GM21786 (cell line): Measurements from ENCODE around the gene MMP24.
"Not testable (repeated sequence)": the region's sequence is repeated elsewhere in the genome, so short reads cannot be mapped to it uniquely, and the experiment has no call there.

Experiments
- ATAC-seq: cut with Tn5 transposase; IDR thresholded peaks from one replicate; pipeline ENCODE4 v1.9.1; 2021; ENCODE audit not compliant: unreplicated experiment

The MMP24 gene

DNA sequence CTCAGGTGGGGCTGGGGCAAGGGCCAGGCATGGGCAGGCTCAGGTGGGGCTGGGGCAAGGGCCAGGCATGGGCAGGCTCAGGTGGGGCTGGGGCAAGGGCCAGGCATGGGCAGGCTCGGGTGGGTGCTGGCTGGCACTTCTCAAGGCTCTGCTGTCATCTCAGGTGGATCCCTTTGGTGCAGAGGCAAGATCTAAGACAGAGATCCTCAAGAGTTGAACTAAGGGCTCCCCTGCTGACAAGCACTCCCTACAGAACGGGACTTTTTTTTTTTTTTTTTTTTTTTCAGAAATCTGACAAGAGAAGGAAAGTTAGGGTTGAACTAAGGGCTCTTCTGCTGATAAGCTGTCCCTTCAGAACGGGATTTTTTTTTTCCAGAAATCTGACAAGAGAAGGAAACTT, 26.5 kb downstream of the MMP24 start:
- ATAC-seq: no peak

DNA sequence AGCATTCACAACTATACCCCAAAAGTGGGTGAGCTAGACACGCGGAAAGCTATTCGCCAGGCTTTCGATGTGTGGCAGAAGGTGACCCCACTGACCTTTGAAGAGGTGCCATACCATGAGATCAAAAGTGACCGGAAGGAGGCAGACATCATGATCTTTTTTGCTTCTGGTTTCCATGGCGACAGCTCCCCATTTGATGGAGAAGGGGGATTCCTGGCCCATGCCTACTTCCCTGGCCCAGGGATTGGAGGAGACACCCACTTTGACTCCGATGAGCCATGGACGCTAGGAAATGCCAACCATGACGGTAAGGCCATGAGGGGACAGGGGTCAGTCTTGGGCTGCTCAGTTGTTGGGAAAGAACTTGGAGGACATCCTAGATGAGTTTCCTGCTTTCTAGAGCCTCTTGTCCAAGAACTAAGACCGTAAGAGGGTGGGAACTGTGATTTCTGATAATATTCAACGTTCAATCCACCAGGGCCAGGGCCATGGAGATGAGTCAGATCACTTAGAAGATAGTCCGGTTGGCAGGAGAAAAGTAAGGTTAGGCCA, 28.0 kb downstream of the MMP24 start:
- ATAC-seq: no peak

DNA sequence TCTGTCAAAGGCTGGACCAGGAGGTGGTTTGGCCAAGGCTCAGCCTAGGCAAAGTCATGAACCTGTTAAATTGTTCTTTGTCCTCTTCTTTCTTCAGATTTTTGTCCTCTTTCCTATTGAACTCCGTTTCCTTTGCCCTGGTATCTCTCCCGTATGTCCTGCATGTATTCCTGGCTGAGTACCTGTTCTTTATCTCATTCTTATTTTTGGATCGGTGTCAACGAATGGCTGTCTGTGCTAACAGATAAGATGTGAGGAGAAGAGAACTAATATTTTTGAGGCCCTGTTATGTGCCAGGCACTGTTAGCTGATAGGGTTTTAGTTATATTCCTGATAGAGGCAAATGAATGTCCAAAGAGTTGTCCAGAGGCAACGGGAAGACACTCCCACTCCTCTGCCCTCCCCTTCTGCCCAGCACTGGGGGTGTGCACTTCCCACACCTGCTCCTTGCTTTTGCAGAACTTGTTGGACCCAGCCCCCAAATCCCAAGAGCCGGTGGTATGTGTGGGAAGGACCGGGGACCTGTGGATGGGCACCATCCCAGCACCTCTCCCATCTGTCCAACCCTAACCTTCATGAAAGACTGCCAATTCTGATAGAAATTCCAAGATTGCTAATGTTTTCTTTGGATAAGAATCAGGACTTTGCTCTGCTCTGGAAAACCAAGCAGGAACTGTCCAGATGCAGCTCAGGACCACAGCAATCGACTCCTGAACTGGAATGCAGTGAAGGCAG, 30.9 kb downstream of the MMP24 start:
- ATAC-seq: no peak

DNA sequence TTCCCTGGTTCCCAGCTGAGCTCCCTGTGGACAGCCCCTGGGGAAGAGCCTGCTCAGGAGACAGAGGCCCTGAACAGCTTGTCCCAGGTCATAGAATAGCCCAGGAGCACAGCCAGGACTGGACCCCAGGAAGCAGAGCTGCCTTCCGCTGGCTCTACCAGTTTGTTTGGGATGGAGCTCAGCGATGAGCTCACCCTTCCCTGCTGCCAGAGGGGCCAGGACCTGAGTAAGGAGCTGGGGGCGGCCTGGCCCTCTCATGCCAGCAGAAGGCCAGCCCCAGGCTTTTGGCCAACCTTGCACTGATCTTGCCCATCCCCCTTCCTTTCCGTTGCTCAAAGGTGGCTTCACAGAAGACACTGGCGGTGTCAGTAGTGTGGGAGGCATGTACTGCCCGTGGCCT, 33.9 kb downstream of the MMP24 start:
- no peak for ATAC-seq

DNA sequence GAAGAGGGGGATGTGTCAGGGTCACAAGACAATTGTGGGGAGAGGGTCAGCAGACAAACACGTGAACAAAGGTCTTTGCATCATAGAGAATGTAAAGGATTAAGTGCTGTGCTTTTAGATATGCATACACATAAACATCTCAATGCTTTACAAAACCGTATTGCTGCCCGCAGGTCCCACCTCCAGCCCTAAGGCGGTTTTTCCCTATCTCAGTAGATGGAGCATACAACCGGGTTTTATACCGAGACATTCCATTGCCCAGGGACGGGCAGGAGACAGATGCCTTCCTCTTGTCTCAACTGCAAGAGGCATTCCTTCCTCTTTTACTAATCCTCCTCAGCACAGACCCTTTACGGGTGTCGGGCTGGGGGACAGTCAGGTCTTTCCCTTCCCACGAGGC, 35.8 kb downstream of the MMP24 start:
- ATAC-seq: not testable (repeated sequence)

DNA sequence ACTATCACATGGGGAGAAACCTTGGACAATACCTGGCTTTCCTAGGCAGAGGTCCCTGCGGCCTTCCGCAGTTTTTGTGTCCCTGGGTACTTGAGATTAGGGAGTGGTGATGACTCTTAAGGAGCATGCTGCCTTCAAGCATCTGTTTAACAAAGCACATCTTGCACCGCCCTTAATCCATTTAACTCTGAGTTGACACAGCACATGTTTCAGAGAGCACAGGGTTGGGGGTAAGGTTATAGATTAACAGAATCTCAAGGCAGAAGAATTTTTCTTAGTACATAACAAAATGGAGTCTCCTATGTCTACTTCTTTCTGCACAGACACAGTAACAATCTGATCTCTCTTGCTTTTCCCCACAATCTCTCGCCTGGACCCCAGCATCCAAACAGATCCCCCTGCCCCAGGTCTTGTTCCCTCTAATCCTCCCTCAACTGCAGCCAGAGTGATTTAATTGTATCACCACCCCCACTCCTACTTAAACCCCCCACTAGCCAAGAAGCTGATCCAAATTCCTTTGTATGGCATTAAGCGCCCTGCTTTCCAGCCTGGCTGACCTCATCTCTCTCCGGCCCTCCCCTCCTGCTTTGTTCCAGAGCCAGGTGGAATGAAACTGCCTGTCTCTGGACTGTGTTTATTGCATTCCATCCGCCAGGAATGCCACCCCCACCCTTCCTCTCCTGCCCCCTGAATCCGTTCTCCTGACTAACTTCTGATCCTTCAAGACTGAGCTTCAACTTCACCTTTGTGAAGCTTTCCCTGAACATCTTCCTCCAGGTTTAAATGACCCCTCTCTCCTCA, 36.4 kb downstream of the MMP24 start:
- ATAC-seq: not testable (repeated sequence)

DNA sequence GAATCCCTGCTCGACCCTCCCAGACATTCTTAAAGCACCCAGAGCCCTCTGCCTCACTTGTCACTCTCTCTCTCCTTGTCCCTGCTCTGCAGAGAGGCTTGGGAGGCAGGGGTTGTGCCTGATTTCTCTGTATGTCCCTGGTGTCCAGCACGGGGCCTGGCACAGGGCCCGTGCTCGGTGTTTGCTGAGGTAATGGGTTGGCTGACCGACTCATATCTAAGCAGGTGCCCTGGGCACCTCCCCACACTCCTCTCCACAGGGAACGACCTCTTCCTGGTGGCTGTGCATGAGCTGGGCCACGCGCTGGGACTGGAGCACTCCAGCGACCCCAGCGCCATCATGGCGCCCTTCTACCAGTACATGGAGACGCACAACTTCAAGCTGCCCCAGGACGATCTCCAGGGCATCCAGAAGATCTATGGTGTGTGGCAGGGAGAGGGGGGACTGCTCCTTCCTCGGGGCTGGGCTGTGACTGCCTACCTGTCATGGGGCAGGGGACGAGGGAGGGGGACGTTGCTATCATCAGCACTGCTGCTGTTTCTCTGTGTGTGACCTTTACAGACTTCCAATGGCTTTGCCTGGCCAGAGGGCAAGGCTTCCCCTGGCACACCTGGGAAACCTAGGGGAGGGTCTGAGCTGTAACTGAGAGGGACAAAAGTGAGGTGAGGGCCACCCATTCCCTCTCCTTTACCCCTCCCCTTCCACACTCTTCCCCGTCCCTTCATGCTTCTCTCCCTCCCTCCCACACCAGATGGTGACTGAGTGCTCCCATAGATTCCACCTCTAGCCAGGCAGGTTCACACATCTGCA, 37.2 kb downstream of the MMP24 start:
- no peak for ATAC-seq

DNA sequence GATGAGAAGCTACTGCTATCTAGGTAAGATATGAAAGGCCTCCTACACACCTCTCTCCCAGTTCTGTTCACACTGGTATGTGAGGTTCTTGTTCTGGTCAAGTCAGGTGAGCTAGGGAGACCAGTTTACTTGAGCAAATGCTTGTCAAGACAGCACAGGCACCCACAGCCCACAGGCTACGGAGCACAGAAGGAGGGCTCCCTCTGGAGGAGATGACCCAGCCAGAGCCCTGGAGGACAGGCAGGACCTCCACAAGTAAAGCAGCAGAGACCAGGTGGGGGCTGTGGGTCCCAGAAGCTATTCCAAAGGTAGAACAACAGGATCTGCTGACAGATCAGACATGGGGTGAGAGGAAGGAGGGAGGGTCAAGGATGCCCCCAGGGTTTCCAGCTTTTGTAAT, 38.3 kb downstream of the MMP24 start:
- no peak for ATAC-seq

DNA sequence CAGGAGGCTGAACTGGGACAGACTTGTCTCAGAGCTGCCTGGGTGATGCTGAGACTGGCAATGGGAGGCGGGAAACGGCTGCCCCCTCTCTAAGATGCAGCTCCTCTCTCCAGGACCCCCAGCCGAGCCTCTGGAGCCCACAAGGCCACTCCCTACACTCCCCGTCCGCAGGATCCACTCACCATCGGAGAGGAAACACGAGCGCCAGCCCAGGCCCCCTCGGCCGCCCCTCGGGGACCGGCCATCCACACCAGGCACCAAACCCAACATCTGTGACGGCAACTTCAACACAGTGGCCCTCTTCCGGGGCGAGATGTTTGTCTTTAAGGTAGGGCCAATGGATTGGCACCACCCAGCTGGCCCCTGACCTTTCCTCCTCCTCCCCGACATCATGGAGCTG, 40.6 kb downstream of the MMP24 start:
- no peak for ATAC-seq

DNA sequence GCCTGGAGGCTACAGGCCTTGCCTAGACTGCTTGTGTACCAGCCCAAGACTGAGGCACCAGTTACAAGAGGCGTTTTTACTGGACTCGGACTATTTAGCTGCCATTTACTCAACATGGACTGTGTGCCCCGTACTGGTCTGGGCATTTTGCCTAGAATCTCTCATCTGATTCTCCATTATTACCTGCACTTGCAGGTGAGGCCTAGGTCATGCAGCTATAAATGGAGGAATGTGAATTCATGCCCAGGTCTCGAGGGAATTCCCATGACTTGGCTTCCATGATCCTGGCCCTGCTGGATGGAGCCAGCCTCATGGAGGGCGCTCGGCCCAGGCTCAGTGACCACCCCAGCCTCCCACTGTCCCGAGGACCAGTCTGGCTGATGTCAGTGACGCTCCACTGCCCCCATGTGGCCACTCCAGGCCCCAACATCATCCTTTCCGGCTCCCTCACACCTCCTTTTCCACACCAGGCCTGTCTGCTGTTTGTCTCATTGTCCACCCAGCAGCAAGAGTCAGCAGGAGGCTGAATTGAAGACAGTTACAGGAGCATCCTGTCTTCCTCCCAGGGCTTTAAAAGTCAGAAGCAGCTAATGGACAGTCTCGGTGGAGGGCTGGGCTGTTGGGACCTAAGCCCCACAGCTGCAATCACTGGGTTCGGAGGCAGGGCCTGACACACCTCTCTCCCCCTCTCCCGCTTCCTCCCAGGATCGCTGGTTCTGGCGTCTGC, 42.7 kb downstream of the MMP24 start:
- ATAC-seq: no peak

DNA sequence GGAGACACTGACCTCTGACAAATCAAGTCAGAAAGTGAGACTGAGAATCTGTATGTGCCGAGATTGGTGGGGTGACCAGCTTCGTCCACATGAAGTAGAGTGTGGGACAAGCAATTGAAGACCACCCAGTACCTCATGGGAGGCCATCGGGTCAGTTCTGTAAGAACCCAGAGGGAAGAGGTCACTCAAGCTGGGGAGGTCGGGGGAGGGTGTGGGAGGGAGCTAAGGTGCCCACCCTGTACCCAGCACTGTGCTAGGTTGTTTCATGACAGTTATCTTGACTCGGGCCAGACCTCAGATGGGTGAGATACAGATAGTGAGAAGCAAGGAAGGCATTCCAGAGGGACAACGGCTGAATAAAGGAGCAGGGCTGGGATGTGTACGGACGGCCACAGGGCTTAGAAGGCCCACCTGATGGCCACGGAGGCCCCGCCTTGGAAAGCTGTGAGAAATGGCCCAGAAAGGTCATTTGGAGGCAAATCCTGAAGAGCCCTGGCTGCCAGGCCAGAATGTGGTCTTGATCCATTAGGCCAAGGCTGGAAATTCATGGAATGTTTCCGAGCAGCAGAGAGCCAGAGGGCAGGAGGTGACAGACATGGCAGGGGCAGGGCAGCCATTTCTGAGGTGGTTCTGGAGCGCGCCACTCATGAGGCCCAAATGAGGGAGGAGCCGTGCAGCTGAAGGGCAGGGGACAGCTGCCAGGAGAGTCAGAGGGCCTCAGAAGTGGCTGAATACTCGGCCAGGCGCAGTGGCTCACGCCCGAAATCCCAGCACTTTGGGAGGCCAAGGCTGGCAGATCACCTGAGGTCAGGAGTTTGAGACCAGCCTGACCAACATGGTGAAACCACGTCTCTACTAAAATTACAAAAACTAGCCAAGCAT, 43.8 kb downstream of the MMP24 start:
- no peak for ATAC-seq

DNA sequence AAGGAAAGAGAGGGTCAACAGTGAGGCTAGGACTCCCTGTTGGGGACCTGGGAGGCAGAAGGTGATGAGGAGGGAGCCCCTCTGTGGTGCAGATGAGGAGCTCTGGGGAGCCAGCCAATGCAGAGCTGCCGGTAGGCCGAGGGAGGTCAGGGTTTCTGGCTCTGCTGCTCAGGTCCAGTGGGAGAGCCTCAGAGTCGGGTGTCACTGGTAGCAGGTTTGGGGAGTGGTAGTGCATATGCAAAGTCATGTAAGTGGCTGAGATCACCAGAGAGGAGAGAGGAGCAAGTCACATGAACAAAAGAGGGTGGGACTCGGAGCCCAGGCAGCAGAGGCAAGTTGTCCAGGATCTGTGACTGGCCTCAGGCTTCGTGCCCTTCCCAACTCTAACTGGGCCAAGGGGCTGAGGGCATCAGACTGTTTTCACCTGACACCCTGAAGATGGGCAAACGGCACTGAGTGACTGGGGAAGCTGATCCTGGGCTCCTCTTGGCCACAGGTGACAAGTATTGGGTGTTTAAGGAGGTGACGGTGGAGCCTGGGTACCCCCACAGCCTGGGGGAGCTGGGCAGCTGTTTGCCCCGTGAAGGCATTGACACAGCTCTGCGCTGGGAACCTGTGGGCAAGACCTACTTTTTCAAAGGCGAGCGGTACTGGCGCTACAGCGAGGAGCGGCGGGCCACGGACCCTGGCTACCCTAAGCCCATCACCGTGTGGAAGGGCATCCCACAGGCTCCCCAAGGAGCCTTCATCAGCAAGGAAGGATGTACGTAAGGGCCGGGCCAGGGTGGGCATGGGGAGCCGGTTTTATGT, 44.8 kb downstream of the MMP24 start:
- ATAC-seq: no peak

DNA sequence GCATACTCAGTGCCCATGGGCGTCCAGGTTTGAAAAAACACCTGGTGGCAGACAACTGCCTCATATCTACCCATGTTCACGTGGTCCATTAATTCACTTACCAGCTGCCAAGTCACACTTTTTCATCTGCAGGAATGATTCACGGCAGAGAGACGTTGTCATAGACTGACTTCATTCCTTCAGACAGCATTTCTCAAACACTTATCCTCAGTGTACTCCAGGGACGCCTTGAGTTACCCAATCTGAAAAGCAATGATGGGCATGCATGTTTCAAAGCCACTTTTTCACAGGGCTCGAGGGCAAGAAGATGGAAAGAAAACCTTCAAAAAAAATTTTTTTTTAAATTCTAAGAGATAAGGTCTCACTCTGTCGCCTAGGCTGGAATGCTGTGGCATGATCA, 45.4 kb downstream of the MMP24 start:
- no peak for ATAC-seq

DNA sequence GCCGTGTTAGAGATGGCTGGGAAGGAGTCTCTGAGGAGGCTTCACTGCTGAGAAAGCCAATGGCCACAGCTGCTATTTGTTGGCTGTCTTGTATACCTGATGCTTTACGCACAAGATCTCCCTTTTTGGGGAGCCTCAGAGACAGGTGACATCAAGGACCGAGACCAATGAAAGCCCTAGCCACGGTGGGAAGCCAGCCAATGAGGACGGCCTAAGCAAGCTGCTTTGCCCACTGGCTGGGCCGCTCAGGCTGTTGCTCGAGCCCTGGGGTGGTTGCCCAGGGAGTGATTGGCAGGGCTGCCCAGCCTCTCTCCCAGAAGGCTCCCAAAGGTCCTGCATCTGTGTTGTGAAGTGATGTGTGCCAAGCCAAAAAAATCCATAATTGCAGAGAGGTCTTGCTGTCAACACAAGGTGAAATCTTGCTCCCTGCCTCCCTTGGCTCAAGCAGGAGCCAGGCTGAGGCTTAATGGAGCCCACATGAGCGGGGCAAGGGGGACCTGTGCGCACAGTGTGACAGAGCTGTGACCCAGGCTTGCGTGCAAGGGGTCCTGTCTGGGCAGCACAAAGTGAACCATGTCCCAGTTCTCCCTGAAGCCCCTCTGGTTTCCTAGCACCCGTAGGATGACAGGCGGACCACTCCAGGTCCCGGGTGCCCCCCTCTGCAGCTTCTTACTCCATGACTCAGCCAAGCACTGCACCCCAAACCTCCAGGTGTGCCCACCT, 47.1 kb downstream of the MMP24 start:
- no peak for ATAC-seq

DNA sequence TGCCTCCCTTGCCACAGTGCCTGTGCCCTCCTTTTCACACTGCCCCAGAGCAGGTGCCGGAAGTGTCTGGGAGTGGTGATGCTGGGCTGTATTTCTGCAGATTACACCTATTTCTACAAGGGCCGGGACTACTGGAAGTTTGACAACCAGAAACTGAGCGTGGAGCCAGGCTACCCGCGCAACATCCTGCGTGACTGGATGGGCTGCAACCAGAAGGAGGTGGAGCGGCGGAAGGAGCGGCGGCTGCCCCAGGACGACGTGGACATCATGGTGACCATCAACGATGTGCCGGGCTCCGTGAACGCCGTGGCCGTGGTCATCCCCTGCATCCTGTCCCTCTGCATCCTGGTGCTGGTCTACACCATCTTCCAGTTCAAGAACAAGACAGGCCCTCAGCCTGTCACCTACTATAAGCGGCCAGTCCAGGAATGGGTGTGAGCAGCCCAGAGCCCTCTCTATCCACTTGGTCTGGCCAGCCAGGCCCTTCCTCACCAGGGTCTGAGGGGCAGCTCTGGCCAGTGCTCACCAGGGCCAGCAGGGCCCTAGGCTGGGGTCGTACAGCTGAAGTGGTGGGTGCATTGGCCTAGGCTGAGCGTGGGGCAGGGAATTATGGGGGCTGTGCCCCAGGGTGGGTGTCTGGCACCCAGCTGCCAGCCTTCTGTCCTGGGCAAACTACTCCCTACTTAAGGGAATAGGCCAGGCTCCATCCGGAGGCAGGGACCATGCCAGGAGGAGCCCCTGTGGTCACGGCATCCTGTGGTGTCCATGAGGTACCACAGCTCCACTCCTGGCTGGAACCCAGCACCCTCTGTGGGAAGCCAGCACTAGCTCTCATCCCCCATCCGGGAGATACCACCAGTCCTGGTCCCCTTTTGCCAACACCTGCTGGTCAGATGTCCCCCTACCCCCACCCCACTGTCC, 47.9 kb downstream of the MMP24 start:
- no peak for ATAC-seq

DNA sequence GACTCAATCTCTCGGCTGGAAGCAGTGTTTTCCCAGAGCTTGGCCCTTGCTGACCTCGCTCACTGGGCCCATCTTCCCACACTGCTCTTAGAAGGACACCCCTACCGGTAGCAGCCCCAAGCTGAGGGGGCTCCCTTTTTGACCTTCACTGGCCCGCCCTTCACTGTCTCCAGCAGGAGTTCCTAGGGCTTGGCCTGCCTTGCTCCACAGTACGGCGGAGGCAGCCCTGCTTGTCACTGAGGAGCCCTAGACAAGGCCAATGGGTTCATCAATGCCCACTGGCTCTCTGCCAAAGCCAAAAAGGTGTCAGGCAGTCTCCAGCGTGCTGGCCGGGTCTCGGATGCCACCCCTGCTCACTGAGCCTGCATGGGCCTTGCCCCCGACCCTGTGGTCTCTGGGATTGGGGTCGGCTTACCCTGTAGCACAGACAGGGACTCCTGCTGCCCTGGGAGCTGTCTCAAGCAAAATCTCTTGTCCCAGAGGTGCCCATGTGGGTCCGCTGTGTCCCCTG, 49.3 kb downstream of the MMP24 start:
- no peak for ATAC-seq

DNA sequence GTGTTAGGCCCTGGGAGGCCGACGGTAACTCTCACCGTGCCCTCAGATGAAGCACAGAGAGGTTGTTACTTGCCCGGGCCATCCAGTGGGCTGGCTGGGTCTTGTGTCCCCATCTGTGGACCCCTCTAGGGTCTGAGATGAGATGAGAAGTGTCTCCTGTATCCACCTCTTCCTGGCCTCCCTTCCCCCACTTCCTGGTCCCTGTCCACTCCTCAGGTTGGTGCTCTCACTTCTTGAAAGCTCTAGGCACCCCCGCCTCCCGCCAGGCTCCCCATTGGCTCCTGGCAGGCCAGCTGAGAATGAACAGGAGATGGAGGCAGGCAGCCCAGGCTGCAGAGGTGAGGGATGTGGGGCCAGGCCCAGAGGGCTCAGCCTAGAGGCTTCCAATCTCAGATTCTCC, 49.9 kb downstream of the MMP24 start:
- no peak for ATAC-seq
